Measurements from ENCODE around the gene DGUOK.

Gene DGUOK

DNA sequence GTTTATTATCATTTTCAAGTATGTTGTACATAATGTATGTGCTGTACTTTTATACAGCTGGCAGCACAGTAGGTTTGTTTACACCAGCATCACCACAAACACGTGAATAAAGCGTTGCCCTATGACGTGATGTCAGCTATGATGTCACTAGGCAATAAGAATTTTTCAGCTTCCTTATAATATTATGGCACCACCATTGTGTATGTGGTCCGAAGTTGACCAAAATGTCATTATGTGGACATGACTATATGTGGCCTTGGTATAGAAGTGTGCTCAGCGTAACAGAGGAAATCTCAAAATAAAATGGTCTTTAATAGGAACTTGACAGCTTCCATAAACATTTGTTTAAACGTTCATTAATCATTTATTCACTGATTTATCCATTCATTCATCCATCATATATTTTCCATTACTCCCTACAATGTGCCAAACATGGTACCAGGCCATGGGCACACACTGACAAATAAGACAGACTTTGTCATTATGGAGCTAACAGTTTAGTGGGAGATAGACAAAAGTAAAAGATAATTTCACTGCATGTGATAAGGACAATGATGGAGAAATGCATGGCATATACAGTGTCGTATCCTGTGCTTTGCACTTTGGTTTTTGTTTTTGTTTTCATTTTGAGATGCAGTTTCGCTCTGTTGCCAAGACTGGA is 15.0 kb upstream of the DGUOK start:
- TF ChIP-seq, protein P1, sequence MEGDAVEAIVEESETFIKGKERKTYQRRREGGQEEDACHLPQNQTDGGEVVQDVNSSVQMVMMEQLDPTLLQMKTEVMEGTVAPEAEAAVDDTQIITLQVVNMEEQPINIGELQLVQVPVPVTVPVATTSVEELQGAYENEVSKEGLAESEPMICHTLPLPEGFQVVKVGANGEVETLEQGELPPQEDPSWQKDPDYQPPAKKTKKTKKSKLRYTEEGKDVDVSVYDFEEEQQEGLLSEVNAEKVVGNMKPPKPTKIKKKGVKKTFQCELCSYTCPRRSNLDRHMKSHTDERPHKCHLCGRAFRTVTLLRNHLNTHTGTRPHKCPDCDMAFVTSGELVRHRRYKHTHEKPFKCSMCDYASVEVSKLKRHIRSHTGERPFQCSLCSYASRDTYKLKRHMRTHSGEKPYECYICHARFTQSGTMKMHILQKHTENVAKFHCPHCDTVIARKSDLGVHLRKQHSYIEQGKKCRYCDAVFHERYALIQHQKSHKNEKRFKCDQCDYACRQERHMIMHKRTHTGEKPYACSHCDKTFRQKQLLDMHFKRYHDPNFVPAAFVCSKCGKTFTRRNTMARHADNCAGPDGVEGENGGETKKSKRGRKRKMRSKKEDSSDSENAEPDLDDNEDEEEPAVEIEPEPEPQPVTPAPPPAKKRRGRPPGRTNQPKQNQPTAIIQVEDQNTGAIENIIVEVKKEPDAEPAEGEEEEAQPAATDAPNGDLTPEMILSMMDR (IDR thresholded peaks at IDR 0.05; ENCODE audit: low read depth, low read length): no peak
- no peak for DNase-seq (ENCODE audit: extremely low read depth, low read depth)

GRCh38 chr2:73913414-73914054 is 13.1 kb upstream of the DGUOK start:
- DNase-seq (ENCODE audit: extremely low read depth, low read depth): no peak
- TF ChIP-seq, protein P1 (IDR thresholded peaks at IDR 0.05; ENCODE audit: low read depth, low read length): no peak

- TF ChIP-seq, protein P1 (IDR thresholded peaks at IDR 0.05; ENCODE audit: low read depth, low read length): no peak
- DNase-seq (ENCODE audit: extremely low read depth, low read depth): no peak
These were observed 12.0 kb upstream of the DGUOK start for GRCh38 chr2:73914667-73915066.

GRCh38 chr2:73915437-73915993 is 11.2 kb upstream of the DGUOK start:
- TF ChIP-seq, protein P1 (IDR thresholded peaks at IDR 0.05; ENCODE audit: low read depth, low read length): no peak
- no peak for DNase-seq (ENCODE audit: extremely low read depth, low read depth)

DNA sequence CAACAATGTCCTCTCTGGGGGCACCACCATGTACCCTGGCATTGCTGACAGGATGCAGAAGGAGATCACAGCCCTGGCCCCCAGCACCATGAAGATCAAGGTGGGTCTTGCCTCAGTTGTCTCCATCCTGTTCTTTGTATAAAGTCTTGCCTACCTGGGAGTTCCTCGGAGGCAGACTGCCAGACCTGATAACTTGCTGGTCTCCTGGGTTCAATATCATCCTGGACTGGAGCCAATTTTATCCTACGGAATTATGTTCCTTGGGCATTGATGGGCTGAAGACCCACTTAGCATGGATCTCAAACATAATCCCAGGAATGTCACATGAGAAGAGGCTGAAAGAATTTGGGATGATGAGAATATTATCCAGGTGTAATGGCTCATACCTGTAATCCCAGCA is 10.0 kb upstream of the DGUOK start:
- DNase-seq (ENCODE audit: extremely low read depth, low read depth): no peak
- TF ChIP-seq, protein P1 (IDR thresholded peaks at IDR 0.05; ENCODE audit: low read depth, low read length): no peak

DNA sequence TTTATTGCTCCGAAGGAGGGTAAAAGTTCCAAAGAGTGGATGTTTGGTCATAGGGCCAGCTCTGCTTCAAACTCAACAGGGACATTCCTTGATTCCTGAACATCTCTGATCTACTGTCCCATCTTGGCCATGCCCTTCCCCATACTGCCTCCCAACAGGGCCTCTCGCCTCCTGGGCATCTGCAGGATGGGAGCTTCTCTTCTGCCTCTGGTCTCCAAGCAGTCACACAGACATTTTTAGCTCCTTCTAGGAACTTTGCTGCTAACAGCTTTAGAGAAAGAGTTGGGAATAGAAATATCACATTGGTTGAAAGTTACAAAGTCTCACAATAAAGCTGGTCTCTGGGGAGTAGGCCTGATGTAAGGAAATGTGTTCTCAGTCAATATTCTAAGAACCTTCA is 9.4 kb upstream of the DGUOK start:
- no peak for DNase-seq (ENCODE audit: extremely low read depth, low read depth)
- TF ChIP-seq, protein P1 (IDR thresholded peaks at IDR 0.05; ENCODE audit: low read depth, low read length): no peak

- TF ChIP-seq, protein P1 (IDR thresholded peaks at IDR 0.05; ENCODE audit: low read depth, low read length): no peak
- DNase-seq (ENCODE audit: extremely low read depth, low read depth): no peak
These were observed 8.9 kb upstream of the DGUOK start for GRCh38 chr2:73917696-73918207.
